HG02759 (cell line): ENCODE results near the gene ANKUB1.
A peak's percentile ranks its signal among the peaks of the same experiment; 100 is the strongest.

ENCODE experiments used
- ATAC-seq: cut with Tn5 transposase; IDR thresholded peaks from one replicate; pipeline ENCODE4 v1.9.1; 2021; ENCODE audit warnings: mild to moderate bottlenecking, moderate library complexity; ENCODE audit not compliant: unreplicated experiment

The ANKUB1 gene

DNA sequence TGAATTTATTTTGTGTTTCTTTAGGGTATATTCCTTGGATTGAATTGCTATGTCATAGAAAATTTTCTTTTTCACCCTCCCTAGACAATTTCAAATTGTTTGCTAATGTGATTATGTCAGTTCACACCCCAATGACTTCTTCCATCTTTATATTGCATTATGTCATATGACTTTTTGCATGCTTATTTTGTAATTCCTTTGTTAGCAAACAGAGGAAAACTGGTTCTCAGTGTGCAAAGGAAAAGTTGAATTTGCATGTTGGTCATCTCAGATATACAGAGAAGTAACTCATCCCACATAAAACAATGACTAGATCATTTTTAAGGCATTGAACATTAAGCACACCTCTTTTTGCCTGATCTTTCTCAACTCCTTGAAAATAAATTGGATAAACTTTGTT lies 17.3 kb upstream of the ANKUB1 start:
- no peak for ATAC-seq

DNA sequence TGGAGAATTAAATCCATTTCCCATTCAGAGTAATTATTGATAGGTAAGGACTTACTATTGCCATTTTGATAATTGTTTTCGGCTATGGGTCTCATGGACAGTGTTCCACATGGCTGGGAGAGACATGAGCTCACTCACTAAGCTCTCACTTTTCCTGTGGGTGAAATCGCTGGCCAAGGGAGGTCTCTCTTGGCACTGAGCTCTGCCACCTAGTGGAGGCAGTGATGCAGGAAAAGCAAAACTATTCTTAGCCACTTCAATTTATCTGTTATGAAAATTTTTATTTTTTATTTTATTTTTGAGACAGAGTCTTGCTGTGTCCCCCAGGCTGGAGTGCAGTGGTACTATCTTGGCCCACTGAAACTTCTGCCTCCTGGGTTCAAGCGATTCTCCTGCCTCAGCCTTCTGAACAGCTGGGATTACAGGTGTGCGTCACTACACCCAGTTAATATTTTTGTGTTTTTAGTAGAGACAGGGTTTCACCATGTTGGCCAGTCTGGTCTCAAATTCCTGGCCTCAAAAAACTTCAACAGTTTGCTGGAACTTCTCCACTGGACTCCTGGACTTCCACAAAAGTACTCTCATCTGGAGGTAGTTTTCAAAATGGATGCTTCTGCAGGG lies 16.0 kb upstream of the ANKUB1 start:
- no peak for ATAC-seq

DNA sequence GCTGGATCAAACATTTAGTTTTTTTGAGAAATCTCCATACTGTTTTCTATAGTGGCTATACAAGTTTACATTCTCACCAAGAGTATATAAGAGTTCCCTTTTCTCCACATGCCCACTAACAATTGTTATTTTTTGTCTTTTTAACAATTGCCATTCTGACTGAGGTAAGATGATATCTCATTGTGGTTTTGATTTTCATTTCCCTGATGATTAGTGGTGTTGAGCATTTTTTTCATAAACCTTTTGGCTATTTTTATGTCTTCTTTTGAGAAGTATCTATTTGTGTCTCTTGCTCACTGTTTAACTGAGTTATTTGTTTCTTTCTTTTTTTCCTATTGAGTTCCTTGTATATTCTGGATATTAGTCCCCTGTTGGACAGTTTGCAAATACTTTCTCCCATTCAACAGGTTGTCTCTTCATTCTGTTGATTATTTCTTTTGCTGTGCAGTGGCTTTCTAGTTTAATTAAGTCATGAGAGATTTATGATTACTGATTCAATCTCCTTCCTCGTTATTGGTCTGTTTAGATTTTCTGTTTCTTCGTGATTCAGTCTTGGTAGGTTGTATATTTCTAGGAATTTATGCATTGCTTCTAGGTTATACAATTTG lies 13.9 kb upstream of the ANKUB1 start:
- ATAC-seq = no peak

DNA sequence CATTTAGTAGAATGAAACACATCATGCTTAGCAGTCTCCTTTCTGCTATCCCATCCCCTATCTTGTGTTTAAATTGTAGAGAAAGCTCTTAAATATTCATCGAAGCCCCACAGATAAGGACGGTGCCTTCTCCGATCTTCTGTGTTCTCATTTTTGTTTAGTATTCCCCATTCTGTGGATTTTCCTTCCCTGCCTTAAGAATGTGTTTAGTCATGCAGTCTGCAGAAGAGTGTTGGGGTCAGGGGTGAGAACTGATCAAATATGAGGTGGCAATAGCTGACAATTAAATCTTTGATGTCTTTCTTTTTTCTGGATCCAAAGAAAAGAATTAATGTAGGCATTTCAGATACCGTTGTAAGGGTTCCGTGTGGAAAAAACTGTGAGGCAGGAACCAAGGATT lies 9.3 kb upstream of the ANKUB1 start:
- no peak for ATAC-seq

DNA sequence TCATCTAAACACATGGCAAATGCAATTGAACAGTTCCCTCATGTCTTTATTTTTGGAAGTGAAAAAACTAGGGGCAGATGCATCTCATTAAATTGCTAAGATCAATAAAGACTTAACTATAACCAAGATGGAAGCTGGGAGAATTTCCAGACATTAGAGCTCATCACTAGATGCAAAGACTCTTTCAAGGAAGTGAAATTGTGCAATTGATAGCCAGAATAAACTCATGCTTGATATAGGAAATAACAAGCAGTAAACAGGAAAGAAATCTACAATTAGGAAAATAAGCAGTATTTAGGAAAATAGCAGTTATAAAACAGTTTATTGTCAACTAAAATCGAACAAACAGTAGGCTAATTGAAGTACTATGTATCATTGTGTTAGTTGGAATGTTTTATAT lies 8.8 kb upstream of the ANKUB1 start:
- no peak for ATAC-seq

DNA sequence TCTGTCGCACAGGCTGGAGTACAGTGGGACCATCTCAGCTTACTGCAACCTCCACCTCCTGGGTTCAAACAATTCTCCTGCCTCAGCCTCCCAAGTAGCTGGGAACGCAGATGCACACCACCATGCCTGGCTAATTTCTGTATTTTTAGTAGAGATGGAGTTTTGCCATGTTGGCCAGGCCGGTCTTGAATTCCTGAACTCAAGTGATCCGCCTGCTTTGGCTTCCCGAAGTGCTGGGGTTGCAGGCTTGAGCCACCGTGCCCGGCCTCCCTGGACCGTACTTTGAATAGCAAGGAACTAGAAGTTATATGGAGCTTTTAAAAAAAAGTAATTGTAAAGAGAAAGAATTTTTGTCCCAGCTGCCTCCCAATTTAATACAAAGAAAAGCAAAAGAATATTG lies 8.3 kb upstream of the ANKUB1 start:
- ATAC-seq = no peak

DNA sequence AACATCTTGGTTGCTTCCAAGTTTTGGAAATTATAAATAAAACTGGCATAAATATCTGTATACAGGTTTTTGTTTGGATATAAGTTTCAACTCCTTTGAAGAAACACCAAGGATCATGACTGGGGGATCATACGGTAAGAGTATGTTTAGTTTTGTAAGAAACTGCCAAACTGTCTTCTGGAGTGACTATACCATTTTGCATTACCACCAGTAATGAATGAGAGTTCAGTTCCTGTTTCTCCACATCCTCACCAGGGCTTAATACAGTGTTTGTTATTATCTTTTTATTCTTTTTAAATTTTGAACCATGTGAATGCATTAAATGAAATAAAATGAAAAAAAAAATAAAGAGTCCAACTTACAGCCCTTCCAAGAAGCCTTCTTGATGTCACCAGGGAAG lies 3.7 kb upstream of the ANKUB1 start:
- no peak for ATAC-seq

DNA sequence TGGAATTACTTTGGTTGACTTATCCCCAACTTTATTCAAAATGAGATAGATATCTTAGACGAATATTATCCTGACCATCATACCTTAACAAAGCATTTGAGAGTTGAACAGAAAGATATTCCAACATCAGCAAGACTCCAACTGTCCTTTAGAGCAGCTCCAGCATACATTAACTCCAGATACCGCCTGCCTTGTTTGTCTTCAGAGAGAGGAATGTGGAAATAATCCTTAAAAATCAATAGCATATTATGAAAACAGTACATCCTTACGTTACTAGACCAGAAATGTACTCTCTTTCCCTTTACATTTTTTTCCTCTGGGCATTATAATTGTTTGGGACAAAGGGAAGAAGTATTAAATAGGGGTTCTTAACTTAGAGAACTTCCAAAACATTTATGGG lies 1.7 kb downstream of the ANKUB1 start:
- no peak for ATAC-seq

DNA sequence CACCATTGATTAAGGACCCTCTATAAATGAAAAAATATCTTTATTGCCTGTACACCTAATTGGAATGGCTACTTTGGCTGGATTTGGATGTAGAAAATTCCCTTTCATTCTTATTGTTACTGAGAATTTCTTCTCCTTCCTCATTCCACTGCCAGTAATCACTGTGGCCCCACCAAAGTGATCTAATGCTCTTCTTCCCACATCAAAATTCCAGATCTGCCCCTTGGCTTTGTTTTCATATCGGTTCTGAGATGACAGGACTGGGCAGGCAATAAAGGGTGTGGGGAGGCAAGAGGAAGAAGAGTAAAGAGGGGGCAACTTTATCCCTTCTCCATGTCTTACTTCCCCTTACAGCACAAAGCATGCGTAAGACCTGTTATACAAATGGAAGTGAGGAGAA lies 2.1 kb downstream of the ANKUB1 start:
- no peak for ATAC-seq

DNA sequence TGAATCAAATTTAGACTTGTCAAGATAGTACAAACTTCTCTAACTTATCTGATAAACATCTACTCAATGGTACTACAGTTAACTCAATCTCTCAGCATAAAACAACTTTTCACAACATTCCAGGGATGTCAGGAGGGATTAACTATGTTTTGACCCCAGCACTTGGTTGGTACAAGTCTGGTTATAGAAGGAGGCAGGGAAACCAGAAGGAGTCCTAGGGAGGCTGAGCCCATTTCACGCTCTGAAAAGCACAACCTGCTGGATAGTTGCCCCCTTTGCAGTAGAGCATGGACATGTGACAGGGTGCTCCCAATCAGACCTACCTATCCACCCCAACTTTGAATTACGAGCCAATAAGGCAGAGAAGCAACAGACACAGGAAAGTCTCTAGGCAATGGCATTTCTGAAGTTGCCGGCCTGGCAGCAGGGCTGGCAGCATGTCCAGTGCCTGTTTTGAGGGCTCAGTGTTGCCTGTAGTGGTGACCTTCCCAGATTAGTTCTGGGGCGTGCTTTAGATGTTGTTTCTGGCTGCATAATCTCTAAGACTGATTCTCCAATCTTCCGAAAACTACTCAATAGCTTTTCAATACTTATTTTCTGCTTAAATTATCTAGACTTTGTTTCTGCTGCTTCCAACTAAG lies 8.2 kb downstream of the ANKUB1 start:
- no peak for ATAC-seq

DNA sequence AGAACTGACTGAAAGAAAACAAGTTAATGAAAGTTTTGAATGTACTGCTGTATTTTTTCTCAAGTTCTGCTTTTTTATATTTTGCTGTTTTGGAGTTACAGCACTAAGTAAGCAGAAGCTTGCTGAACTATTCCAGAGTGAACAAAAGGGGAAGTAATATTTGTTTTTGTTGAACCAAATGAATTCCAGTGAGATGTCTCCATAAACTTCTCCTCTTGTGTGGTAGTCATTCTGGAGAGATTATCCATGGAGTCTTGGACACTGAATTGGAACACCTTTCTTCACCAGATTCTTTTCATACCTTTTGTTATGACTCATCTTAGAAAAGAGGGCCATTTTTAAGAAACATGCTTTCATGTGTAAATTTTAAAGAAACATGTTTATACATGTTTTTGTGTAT lies 8.8 kb downstream of the ANKUB1 start:
- no peak for ATAC-seq

DNA sequence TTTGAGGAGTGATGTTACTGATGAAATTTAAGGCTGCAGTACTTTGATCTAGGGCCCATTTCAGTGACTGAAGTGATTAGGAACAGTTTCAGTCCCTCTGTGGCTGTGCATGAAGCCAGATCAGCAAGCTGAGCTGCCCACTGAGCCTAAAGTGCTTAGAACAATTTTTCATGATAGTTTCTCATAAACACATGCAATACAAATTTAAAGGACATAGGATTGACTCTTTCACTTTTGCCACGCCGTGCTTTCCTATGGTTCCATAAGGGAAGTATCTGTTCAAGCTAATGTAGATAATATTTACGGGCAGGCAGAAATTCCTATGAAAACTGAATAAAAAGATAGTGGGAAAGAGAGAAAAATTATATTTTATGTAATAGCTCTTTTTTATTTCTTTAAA lies 10.6 kb downstream of the ANKUB1 start:
- ATAC-seq = no peak

DNA sequence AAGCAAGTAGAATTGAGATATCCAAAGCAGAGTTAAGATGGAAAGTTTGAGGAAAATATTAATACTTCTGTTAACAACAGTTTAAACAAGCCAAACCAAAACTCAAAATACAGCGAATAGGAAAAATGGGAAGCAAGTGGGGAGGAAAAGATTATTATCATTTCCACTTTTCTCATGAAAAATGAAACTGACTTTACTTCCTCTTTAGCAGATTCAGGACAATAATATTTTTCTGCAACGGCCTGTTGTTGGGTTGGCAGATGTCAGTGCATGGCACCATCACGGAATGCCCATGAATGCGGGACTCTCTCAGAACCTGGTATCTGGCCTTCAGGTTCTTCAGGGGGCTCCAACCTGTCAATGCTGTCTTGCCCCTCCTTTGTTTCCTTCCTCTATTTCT lies 11.1 kb downstream of the ANKUB1 start:
- no peak for ATAC-seq

DNA sequence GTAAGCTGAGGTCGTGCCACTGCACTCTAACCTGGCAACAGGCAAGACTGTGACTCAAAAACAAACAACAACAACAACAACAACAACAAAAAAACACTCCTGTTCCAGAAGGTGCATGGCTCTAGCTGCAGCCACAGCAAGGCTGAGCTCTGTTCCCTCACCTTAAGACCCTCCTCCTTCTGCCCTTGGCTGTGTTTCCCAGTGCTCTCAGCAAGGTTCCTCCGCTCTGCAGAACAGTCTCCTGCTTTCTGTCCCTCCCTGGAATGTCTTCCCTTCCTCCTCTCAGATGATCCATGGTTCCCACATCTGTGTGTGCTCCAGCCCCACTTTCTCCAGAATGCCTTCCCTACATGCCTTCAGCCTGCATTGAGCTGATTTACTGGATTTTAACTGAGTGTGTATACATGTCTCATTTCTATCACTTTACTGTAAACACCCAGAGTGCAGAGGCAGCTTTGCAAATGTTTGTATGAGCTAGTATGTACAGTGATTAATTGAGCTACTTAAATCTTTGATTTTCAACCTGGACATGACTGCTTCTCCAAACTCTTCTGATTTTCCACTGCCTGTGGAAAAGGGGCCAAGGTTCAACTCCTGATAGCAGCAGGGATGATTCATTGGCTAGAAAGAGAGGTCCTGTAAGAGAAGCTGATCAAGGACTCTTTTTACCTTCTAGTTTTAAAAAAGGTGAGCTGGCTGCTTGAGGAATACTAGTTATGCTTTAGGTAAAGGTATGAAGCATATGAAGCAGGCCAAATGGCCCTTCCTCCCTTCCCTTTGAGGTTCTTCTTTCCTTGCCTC lies 14.7 kb downstream of the ANKUB1 start:
- no peak for ATAC-seq

DNA sequence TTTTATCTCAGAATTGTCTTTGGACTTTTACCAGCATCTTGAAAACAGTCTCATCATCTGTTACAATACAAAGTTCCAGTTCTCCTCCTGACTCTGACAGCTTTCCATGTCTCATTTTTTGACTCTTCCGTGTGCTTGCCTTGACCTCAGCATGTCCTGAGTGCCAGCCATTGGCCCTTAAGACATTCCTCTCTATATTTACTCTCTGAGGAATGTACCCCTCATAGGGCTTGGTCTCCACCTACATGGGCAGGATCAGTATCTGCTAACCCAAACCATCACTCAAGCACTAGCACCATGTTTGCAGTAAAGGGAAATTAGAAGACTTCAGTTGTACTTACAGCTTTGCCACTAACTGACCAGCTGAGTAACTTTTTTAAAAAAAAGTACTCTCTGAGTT lies 16.2 kb downstream of the ANKUB1 start:
- ATAC-seq = no peak

DNA sequence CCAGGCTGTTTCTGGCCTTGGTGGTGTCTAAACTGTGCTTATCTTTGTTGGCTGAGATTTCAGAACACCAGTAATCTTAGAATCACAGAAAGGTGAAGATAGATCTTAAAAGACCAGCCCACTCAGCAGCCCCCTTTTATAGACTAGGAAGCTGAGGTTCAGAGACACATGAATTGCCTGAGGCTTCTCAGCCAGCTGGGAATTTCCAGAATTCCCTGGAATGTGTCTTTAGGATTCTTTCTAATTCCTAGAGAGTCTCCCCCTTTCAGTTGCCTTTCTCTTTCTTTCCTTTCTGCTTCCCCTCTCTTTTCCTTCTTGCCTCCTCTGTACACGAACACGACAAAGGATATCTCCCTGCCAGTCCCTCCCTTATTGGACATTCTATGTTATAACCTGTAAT lies 19.5 kb downstream of the ANKUB1 start:
- ATAC-seq = no peak

DNA sequence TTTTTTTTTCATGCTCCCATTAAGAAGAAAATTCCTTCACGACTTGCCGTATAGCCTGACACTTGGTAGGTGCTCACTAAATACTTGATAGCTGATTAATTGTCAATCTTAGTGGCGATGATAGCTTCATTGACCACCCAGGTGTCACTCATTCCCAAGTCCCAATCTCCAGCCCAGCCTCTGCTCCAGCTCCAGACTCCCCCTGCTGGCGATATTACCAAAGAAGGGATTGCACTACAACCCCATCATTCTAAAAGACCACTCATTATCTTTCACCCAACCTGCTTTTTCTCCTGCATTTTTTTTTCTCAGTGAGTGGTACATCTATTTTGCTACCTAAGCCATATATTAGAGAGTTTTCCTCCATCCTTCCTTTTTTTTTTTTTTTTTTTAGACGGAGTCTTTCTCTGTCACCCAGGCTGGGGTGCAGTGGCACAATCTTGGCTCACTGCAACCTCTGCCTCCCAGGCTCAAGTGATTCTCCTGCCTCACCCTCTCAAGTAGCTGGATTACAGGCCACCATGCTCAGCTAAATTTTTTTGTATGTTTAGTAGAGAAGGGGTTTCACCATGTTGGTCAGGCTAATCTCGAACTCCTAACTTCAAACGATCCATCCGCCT lies 20.6 kb downstream of the ANKUB1 start:
- peak; percentile 67 for ATAC-seq

DNA sequence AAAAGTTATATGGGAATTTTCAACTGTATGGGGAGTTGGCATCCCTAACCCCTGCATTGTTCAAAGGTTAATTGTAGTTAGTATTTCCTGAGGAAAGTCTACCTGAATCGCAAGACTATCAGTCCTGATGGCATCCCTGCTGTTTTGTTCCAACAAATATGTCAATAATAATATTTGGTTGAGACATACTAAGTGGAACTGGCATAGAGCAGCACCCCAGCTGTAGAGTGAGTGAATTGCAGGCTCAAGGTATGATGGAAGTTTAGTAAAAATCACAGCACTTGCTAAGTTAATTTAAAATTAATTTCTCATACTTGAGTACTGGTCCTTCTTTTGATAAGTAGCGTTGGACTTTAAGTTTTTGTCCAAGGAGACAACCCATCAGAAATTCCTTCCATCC lies 22.1 kb downstream of the ANKUB1 start:
- ATAC-seq = no peak

DNA sequence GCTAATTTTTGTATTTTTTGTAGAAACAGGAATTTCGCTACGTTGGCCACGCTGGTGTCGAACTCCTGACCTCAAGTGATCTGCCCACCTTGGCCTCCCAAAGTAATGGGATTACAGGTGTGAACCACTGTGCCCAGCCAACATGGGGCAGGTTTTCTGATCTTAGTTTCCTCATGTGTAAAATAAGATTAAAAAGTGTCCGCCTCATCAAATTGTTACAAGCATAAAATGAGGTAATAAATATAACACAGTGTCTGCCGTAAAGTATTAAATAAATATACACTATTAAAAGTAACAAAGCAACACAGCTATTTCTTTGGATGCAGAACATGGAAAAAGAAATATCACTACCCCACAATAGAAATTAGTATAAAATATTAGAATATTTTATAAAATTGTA lies 23.6 kb downstream of the ANKUB1 start:
- ATAC-seq = no peak

DNA sequence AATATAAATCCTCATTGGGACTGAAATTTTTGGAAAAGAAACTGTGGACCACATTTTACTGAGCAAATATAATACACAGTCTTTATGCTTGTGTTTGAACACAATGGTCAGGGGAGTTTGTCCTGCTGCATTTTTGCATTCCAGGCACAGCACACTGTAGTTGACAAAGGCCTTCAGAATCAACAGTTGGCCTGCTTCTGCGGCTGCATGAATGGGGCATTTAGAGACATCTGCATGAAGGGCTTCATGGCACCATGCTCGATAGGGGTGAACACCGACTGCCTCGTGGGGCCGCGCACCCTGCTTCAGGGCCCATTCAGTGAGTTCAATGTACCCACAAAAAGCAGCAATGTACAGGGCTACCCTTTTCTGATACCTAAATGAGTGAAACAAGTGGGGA lies 24.6 kb downstream of the ANKUB1 start:
- ATAC-seq = no peak

DNA sequence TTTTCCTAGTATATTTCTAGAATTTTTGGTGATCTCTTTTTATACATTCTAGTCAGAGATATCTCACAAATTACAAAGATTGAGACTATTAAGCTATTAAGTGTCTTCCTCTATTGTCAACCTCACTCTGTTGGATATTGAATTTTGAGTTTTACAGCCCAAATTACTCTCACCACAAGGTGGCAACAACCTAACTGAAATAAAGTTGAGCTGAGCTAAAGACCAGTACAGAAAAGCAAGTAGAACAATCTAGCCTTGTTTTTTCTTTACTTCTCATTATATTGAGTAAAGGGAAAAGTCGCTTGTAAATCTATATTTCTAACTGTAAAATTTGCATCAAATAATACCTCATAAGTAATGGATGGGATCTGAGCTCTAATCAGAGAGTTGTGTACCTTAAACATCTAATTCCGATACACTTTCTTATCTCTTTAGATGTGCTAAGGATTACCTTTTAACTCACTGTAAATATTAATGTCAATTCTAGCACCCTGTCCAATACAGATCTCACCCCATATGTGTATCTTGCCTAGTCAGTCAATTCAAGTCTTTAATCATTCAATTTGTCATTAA lies 26.5 kb downstream of the ANKUB1 start:
- ATAC-seq = no peak
